ENCODE results near the gene CFAP74. TPM values are rescaled to one million over a fixed set of nuclear protein-coding genes. Genes with fewer than 3 reads are reported as not detected.

CFAP74 gene
- total and polyA plus RNA-seq, 9 of the 15 experiments (the other 6 are each of a cell fraction or from before 2014, with no cell fraction given), result 0.03 to 0.15 (median 0.05) TPM; not detected in 6

GRCh38 chr1:2003541-2004131 lies at the start of gene CFAP74 (continued):
- TF ChIP-seq ESRRA (IDR thresholded peaks at IDR 0.05; ENCODE audit: borderline replicate concordance, low read depth), result peak; percentile 44; the same call in 1 of the 2 replicates
- TF ChIP-seq MIER1 (IDR thresholded peaks at IDR 0.05; ENCODE audit: low read depth), result no peak
- TF ChIP-seq CREB1 (IDR thresholded peaks at IDR 0.05), result no peak
- peak; percentile 41; the same call in 1 of the 2 replicates for TF ChIP-seq CREB1 (CRISPR knock-in tag; IDR thresholded peaks at IDR 0.05)
- TF ChIP-seq CTBP1 (IDR thresholded peaks at IDR 0.05; ENCODE audit: borderline replicate concordance), result peak; percentile 22; the same call in 1 of the 2 replicates
- TF ChIP-seq, protein P1, sequence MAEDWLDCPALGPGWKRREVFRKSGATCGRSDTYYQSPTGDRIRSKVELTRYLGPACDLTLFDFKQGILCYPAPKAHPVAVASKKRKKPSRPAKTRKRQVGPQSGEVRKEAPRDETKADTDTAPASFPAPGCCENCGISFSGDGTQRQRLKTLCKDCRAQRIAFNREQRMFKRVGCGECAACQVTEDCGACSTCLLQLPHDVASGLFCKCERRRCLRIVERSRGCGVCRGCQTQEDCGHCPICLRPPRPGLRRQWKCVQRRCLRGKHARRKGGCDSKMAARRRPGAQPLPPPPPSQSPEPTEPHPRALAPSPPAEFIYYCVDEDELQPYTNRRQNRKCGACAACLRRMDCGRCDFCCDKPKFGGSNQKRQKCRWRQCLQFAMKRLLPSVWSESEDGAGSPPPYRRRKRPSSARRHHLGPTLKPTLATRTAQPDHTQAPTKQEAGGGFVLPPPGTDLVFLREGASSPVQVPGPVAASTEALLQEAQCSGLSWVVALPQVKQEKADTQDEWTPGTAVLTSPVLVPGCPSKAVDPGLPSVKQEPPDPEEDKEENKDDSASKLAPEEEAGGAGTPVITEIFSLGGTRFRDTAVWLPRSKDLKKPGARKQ (CRISPR knock-in tag; IDR thresholded peaks at IDR 0.05), result no peak
- no peak for TF ChIP-seq NR2C1 (IDR thresholded peaks at IDR 0.05)
- TF ChIP-seq NR2C1 (tag; IDR thresholded peaks at IDR 0.05), result no peak
- TF ChIP-seq, protein P2, sequence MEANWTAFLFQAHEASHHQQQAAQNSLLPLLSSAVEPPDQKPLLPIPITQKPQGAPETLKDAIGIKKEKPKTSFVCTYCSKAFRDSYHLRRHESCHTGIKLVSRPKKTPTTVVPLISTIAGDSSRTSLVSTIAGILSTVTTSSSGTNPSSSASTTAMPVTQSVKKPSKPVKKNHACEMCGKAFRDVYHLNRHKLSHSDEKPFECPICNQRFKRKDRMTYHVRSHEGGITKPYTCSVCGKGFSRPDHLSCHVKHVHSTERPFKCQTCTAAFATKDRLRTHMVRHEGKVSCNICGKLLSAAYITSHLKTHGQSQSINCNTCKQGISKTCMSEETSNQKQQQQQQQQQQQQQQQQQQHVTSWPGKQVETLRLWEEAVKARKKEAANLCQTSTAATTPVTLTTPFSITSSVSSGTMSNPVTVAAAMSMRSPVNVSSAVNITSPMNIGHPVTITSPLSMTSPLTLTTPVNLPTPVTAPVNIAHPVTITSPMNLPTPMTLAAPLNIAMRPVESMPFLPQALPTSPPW (CRISPR knock-in tag; IDR thresholded peaks at IDR 0.05), result peak; percentile 39; the same call in 1 of the 2 replicates
- TF ChIP-seq BHLHE40 (IDR thresholded peaks at IDR 0.05; ENCODE audit: low read length), result peak; percentile 88
- TF ChIP-seq SP2 (IDR thresholded peaks at IDR 0.05; ENCODE audit: extremely low read depth, low read depth, low read length, poor library complexity, severe bottlenecking), result no peak
- TF ChIP-seq KHSRP (IDR thresholded peaks at IDR 0.05), result no peak
- TF ChIP-seq NFIC (IDR thresholded peaks at IDR 0.05), result peak; percentile 84
- peak; percentile 43; the same call in 1 of the 2 replicates for TF ChIP-seq POLR2G (IDR thresholded peaks at IDR 0.05; ENCODE audit: low read depth, low read length)
- 0 out of 2 replicates have a peak, but pooled peaks have one; percentile 39 for TF ChIP-seq L3MBTL2 (IDR thresholded peaks at IDR 0.05)
- no peak for TF ChIP-seq MEIS2 (IDR thresholded peaks at IDR 0.05; ENCODE audit: partially characterized antibody)
- no peak for TF ChIP-seq ETS2 (tag; IDR thresholded peaks at IDR 0.05; ENCODE audit: borderline replicate concordance, poor library complexity, severe bottlenecking)
- TF ChIP-seq BCL6 (CRISPR knock-in tag; IDR thresholded peaks at IDR 0.05), result no peak
